HCT116 (cell line): ENCODE data around the gene SLC13A4. TPM values are rescaled to one million over a fixed set of nuclear protein-coding genes. Genes with fewer than 3 reads are reported as not detected.

Source experiments
- ATAC-seq: fragments of 200-7000 bp; cut with Tn5 transposase; 2 replicates; pipeline ENCODE4 v1.9.1; 2020; ENCODE audit warnings: mild to moderate bottlenecking, moderate library complexity
- BruUV-seq: library from RNA; stranded (reverse); fragments of 400-500 nt; replicated peaks from 2 replicates; lab custom pipeline; 2021; lab: Mats Ljungman, UMichigan
- CTCF ChIA-PET: fragments of 300-600 bp; sonication (Branson Sonifier 250); formaldehyde crosslinking; loops from one replicate; lab custom pipeline; 2021; ENCODE audit warnings: antibody characterized with exemption; lab: Charles Lee
- POLR2A ChIA-PET: fragments of 300-600, 350-600 bp; sonication (Branson Sonifier 250); formaldehyde crosslinking; loops from one replicate; lab custom pipeline; 2021; ENCODE audit warnings: antibody characterized with exemption; lab: Charles Lee
- RAD21 ChIA-PET, 2 experiments: fragments of 300-600 bp; sonication (Branson Sonifier 250); formaldehyde crosslinking; loops; one replicate each; lab custom pipeline; 2023; ENCODE audit warnings: low total read pairs in 2 of 2; ENCODE audit not compliant: uncharacterized antibody in 2 of 2, unreplicated experiment in 2 of 2, low non-redundant PET in 1 of 2; lab: Charles Lee
- DNase-seq: peaks from one replicate; pipeline ENCODE4 v3.0.0-alpha.2; 2010; ENCODE audit warnings: low read depth, low spot score
- H2AFZ ChIP-seq: fragments of 200-600 bp; shearing (Covaris generic), sonication (generic); 2 replicates; pipeline ENCODE4 v1.6.1; 2017; ENCODE audit warnings: low read depth, mixed run types, mixed read lengths, antibody characterized with exemption, low read length; ENCODE audit not compliant: poor library complexity, severe bottlenecking
- H3K27ac ChIP-seq: 2 replicates; pipeline ENCODE4 v1.5.1; 2012; ENCODE audit warnings: low read depth, low read length
- H3K27me3 ChIP-seq: fragments of 200-600 bp; sonication (generic); 2 replicates; pipeline ENCODE4 v1.6.1; 2016; ENCODE audit warnings: mixed run types, low read length, mixed read lengths; ENCODE audit not compliant: insufficient read depth
- H3K36me3 ChIP-seq, 2 experiments: fragments of 200-500 bp in 1 of 2; fragments of 200-600 bp in 1 of 2; sonication (Bioruptor generic) in 1 of 2; sonication (generic) in 1 of 2; 2 replicates each; pipeline versions ENCODE4 v1.5.1 to v1.6.1; 2014 to 2016; ENCODE audit warnings: low read length in 2 of 2, inconsistent platforms in 1 of 2, mixed read lengths in 1 of 2, mixed run types in 1 of 2; ENCODE audit not compliant: insufficient read depth in 2 of 2, control insufficient read depth in 1 of 2
- H3K4me1 ChIP-seq, 2 experiments: fragments of 200-600 bp in 1 of 2; sonication (generic) in 1 of 2; 2 replicates each; pipeline versions ENCODE4 v1.5.1 to v1.6.1; 2012 to 2017; ENCODE audit warnings: low read length in 2 of 2, inconsistent platforms in 1 of 2, mild to moderate bottlenecking in 1 of 2, mixed read lengths in 1 of 2, mixed run types in 1 of 2, moderate library complexity in 1 of 2; ENCODE audit not compliant: insufficient read depth in 2 of 2, control insufficient read depth in 1 of 2
- H3K4me2 ChIP-seq: fragments of 200-600 bp; sonication (generic); 2 replicates; pipeline ENCODE4 v1.6.1; 2017; ENCODE audit warnings: mixed run types, low read length, mixed read lengths
- H3K4me3 ChIP-seq, 2 experiments: fragments of 200-600 bp in 1 of 2; sonication (generic) in 1 of 2; replicated peaks in 1 of 2; 2 replicates each; pipeline ENCODE4 v1.5.1; 2011 to 2016; ENCODE audit warnings: low read length in 2 of 2, control low read depth in 1 of 2, low read depth in 1 of 2, mild to moderate bottlenecking in 1 of 2, mixed read lengths in 1 of 2, mixed run types in 1 of 2
- H3K79me2 ChIP-seq: fragments of 200-600 bp; sonication (generic); 2 replicates; pipeline ENCODE4 v1.6.1; 2017; ENCODE audit warnings: mild to moderate bottlenecking, mixed run types, low read length, moderate library complexity, mixed read lengths; ENCODE audit not compliant: insufficient read depth
- H3K9ac ChIP-seq: fragments of 200-600 bp; sonication (generic); 2 replicates; pipeline ENCODE4 v1.6.1; 2016; ENCODE audit warnings: low read length, mixed read lengths
- H3K9me2 ChIP-seq: fragments of 200-600 bp; sonication (generic), shearing (Covaris generic); 2 replicates; pipeline ENCODE4 v1.6.1; 2017; ENCODE audit warnings: mixed run types, mild to moderate bottlenecking, moderate library complexity; ENCODE audit not compliant: insufficient read depth
- H3K9me3 ChIP-seq, 2 experiments: fragments of 200-500 bp in 1 of 2; fragments of 200-600 bp in 1 of 2; sonication (Bioruptor generic) in 1 of 2; sonication (generic) in 1 of 2; 2 replicates each; pipeline ENCODE4 v1.6.1; 2014 to 2017; ENCODE audit warnings: low read length in 2 of 2, mixed read lengths in 2 of 2, inconsistent platforms in 1 of 2, low read depth in 1 of 2, mild to moderate bottlenecking in 1 of 2, mixed run types in 1 of 2, moderate library complexity in 1 of 2; ENCODE audit not compliant: control insufficient read depth in 1 of 2, insufficient read depth in 1 of 2
- H4K20me1 ChIP-seq: fragments of 200-600 bp; sonication (generic), shearing (Covaris generic); 2 replicates; pipeline ENCODE4 v1.6.1; 2017; ENCODE audit warnings: mixed run types, mild to moderate bottlenecking, moderate library complexity; ENCODE audit not compliant: insufficient read depth
- ATF3 ChIP-seq: IDR thresholded peaks from 2 replicates; pipeline ENCODE4 v1.6.1; 2012
- CEBPB ChIP-seq: IDR thresholded peaks from 2 replicates; pipeline ENCODE4 v1.6.1; 2012; ENCODE audit warnings: low read depth
- CTCF ChIP-seq, 3 experiments: fragments of 200-600 bp in 1 of 3; sonication (generic) in 1 of 3; IDR thresholded peaks in 2 of 3; conservative IDR thresholded peaks in 1 of 3; 2 replicates each; pipeline ENCODE4 v1.5.1; 2012 to 2017; ENCODE audit warnings: low read depth in 2 of 3, low read length in 2 of 3, antibody characterized with exemption in 1 of 3, borderline replicate concordance in 1 of 3, control low read depth in 1 of 3, mild to moderate bottlenecking in 1 of 3, mixed read lengths in 1 of 3, mixed run types in 1 of 3, moderate library complexity in 1 of 3; ENCODE audit not compliant: insufficient read depth in 1 of 3
- EGR1 ChIP-seq: IDR thresholded peaks from 2 replicates; pipeline ENCODE4 v1.6.1; 2012; ENCODE audit warnings: low read depth
- ELF1 ChIP-seq: IDR thresholded peaks from 2 replicates; pipeline ENCODE4 v1.6.1; 2012; ENCODE audit warnings: low read depth, borderline replicate concordance
- EZH2 ChIP-seq: fragments of 200-600 bp; sonication (generic); IDR thresholded peaks from 2 replicates; pipeline ENCODE4 v1.6.1; 2017; ENCODE audit warnings: antibody characterized with exemption, mixed run types
- EZH2phosphoT487 ChIP-seq: fragments of 200-600 bp; IDR thresholded peaks from 2 replicates; pipeline ENCODE4 v1.6.1; 2018; ENCODE audit warnings: antibody characterized with exemption, borderline replicate concordance
- FOSL1 ChIP-seq: IDR thresholded peaks from 2 replicates; pipeline ENCODE4 v1.6.1; 2012; ENCODE audit warnings: low read depth
- JUND ChIP-seq: IDR thresholded peaks from 2 replicates; pipeline ENCODE4 v1.6.1; 2012
- MAX ChIP-seq: IDR thresholded peaks from 2 replicates; pipeline ENCODE4 v1.6.1; 2012
- RAD21 ChIP-seq: IDR thresholded peaks from 2 replicates; pipeline ENCODE4 v1.6.1; 2012; ENCODE audit warnings: low read depth, mild to moderate bottlenecking
- REST ChIP-seq: IDR thresholded peaks from 2 replicates; pipeline ENCODE4 v1.6.1; 2012; ENCODE audit warnings: low read depth
- SIN3A ChIP-seq: IDR thresholded peaks from 2 replicates; pipeline ENCODE4 v1.6.1; 2012; ENCODE audit warnings: low read depth
- SP1 ChIP-seq: IDR thresholded peaks from 2 replicates; pipeline ENCODE4 v1.6.1; 2012; ENCODE audit warnings: low read depth
- SRF ChIP-seq: IDR thresholded peaks from 2 replicates; pipeline ENCODE4 v1.6.1; 2012; ENCODE audit warnings: low read depth
- TCF7L2 ChIP-seq: IDR thresholded peaks from 2 replicates; pipeline ENCODE4 v1.7.0; 2011; ENCODE audit warnings: borderline replicate concordance, inconsistent platforms; ENCODE audit not compliant: insufficient read depth, insufficient read length; ENCODE audit errors: extremely low read depth
- YY1 ChIP-seq: IDR thresholded peaks from 2 replicates; pipeline ENCODE4 v1.6.1; 2011; ENCODE audit warnings: low read length, low read depth, moderate library complexity, mild to moderate bottlenecking; ENCODE audit not compliant: insufficient replicate concordance; ENCODE audit errors: extremely low read depth
- ZFX ChIP-seq: fragments of 450-650 bp; IDR thresholded peaks from 2 replicates; pipeline ENCODE4 v1.6.1; 2017
- ZNF274 ChIP-seq: fragments of 200-500 bp; sonication (Bioruptor generic); IDR thresholded peaks from 2 replicates; pipeline ENCODE4 v1.6.1; 2014; ENCODE audit warnings: mild to moderate bottlenecking, low read depth, low read length, inconsistent platforms
- intact Hi-C: fragments of 100-400 bp; cut with micrococcal nuclease; formaldehyde crosslinking; loops from 2 replicates; pipeline ENCODE4 v1.10.0; 2022
- total RNA-seq: library from RNA; stranded (reverse); gene quantifications from one replicate; pipeline ENCODE4 v1.2.1, GENCODE V29; 2021; ENCODE audit not compliant: unreplicated experiment

SLC13A4 gene
- total RNA-seq, 1 experiment from 2014 or later = 0.30 TPM

- Histone ChIP-seq H3K9ac (no peak overlapping the region), H3K4me3 (no peak overlapping the region), H3K4me1 (peaks cover 0 to 8% of the 10 kb centered on the region in 2 experiments; a peak in 2 of 4 replicates), H3K9me3 (peaks cover 0 to under 1% of the 10 kb centered on the region in 2 experiments; a peak in 2 of 4 replicates), H4K20me1 (no peaks in the 10 kb centered on the region), H3K9me2 (no peaks in the 10 kb centered on the region), H2AFZ (no peak overlapping the region), H3K36me3 (no peaks in the 10 kb centered on the region)
- CTCF ChIA-PET = no interaction called here
- intact Hi-C loops = no loop called here
- RAD21 ChIA-PET = no interaction called here
- POLR2A ChIA-PET = interaction anchor here (1.7 kb wide), 1 partner anchor 27 kb away, joined by 4 read pairs; no protein-coding TSS in a partner anchor
- BruUV-seq = no TSS peak
- ATAC-seq = no peak
- TF ChIP-seq TCF7L2 (no peak), ATF3 (no peak), FOSL1 (no peak), JUND (no peak), EGR1 (no peak), EZH2 (no peak), SIN3A (no peak), SRF (no peak), CEBPB (no peak), REST (no peak), YY1 (no peak), ZNF274 (no peak), ZFX (no peak), ELF1 (no peak), EZH2phosphoT487 (no peak), RAD21 (no peak; the same call in 1 of the 2 replicates), CTCF (IDR thresholded peaks at IDR 0.05 in 2 of 3, conservative IDR thresholded peaks at IDR 0.05 in 1 of 3; ENCODE audit: borderline replicate concordance in 1 of 3, insufficient read depth in 1 of 3, low read depth in 2 of 3, low read length in 2 of 3) (no peak), MAX (no peak), SP1 (no peak)
- TF ChIP-seq, all 23 proteins: peak for 0
- no peak overlapping the region for H3K4me2 ChIP-seq
- no peak overlapping the region for H3K27ac ChIP-seq
- H3K79me2 ChIP-seq = no peaks in the 10 kb centered on the region
- no peaks in the 10 kb centered on the region for H3K27me3 ChIP-seq
- no peak for DNase-seq
Observed at GRCh38 chr7:135772639-135773222, 44.7 kb upstream of the SLC13A4 start.
